ENCODE data around the gene SNAPC4.
"Not testable (repeated sequence)": the region's sequence is repeated elsewhere in the genome, so short reads cannot be mapped to it uniquely, and the experiment has no call there.

SNAPC4 gene

DNA sequence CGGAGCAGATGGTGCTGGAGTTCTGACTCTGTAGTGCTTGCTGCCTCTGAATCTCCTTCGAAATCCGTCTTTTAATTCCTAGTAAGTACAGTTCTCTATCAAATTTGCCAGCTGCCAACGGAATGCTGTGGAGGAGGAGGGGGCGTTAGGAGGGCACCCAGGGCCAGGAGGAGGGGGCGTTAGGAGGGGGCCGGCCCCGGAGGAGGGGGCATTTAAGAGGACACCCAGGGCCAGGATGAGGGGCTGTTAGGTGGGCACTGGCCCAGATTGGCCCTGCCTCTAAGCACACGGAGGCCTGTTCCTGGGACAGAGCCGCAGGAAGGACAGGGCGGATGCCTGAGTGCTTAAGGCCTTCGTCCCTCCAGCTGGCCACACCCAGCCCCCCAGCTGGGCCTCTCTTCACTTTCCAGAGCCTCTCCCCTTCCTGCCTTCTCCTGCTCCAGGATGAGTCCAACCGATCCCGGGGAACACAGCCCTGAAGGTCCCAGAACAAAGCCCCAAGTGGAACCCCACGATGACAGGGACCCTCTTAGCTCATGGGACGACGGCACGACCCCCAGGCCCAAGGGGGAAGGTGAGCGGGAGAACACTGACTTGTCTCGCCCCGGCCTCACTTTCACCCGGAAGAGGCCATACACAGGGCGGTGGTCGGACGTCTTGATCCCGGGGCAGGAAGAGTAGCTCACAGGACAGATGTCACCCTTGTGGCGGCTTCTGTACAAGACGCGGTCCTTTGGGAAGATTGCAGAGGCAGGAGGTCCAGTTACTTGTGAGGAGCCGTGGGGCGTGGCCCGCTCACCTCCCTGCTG lies 29.9 kb upstream of the SNAPC4 start:
- no peaks in the 10 kb centered on the region for H3K9me2 ChIP-seq (replicated peaks; ENCODE audit: control insufficient read depth, low read length)
- H3K36me3 ChIP-seq (ENCODE audit: control insufficient read depth, low read length): peaks cover 42% of the 10 kb centered on the region
- H3F3A ChIP-seq (ENCODE audit: control insufficient read depth, insufficient read depth): peaks cover 6% of the 10 kb centered on the region; the same call in 1 of the 2 replicates
- peaks cover 4% of the 10 kb centered on the region for H3K79me2 ChIP-seq (ENCODE audit: control insufficient read depth, low read length)
- H3K4me3 ChIP-seq (ENCODE audit: low read length): no peak overlapping the region
- no peak overlapping the region for H3K4me2 ChIP-seq (ENCODE audit: low read length)
- TF ChIP-seq EZH2phosphoT487 (IDR thresholded peaks at IDR 0.05; ENCODE audit: borderline replicate concordance, low read length): no peak
- TF ChIP-seq, protein P1, sequence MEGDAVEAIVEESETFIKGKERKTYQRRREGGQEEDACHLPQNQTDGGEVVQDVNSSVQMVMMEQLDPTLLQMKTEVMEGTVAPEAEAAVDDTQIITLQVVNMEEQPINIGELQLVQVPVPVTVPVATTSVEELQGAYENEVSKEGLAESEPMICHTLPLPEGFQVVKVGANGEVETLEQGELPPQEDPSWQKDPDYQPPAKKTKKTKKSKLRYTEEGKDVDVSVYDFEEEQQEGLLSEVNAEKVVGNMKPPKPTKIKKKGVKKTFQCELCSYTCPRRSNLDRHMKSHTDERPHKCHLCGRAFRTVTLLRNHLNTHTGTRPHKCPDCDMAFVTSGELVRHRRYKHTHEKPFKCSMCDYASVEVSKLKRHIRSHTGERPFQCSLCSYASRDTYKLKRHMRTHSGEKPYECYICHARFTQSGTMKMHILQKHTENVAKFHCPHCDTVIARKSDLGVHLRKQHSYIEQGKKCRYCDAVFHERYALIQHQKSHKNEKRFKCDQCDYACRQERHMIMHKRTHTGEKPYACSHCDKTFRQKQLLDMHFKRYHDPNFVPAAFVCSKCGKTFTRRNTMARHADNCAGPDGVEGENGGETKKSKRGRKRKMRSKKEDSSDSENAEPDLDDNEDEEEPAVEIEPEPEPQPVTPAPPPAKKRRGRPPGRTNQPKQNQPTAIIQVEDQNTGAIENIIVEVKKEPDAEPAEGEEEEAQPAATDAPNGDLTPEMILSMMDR (IDR thresholded peaks at IDR 0.05; ENCODE audit: low read depth, low read length, poor library complexity, severe bottlenecking): no peak
- H3K27me3 ChIP-seq (ENCODE audit: control insufficient read depth, low read length): no peaks in the 10 kb centered on the region
- H3K27ac ChIP-seq (ENCODE audit: low read depth, low read length): no peak overlapping the region
- H3K9me3 ChIP-seq (ENCODE audit: control insufficient read depth, insufficient read depth, low read length): no peaks in the 10 kb centered on the region
- no peaks in the 10 kb centered on the region for H3K4me1 ChIP-seq (ENCODE audit: control insufficient read depth, low read length)
- H4K20me1 ChIP-seq (ENCODE audit: control insufficient read depth, insufficient read depth, low read depth, low read length): no peaks in the 10 kb centered on the region

GRCh38 chr9:136429075-136429628 lies 29.2 kb upstream of the SNAPC4 start:
- Histone ChIP-seq H3K27me3 (ENCODE audit: control insufficient read depth, low read length) (no peaks in the 10 kb centered on the region), H3K4me1 (ENCODE audit: control insufficient read depth, low read length) (no peaks in the 10 kb centered on the region), H3K4me3 (ENCODE audit: low read length) (no peak overlapping the region), H3K79me2 (ENCODE audit: control insufficient read depth, low read length) (no peaks in the 10 kb centered on the region; the same call in none of the 2 replicates), H3K9me2 (replicated peaks; ENCODE audit: control insufficient read depth, low read length) (no peaks in the 10 kb centered on the region), H3K27ac (ENCODE audit: low read depth, low read length) (no peak overlapping the region), H4K20me1 (ENCODE audit: control insufficient read depth, insufficient read depth, low read depth, low read length) (no peaks in the 10 kb centered on the region), H3K4me2 (ENCODE audit: low read length) (no peak overlapping the region), H3F3A (ENCODE audit: control insufficient read depth, insufficient read depth) (peaks cover 6% of the 10 kb centered on the region; the same call in 1 of the 2 replicates), H3K9me3 (ENCODE audit: control insufficient read depth, insufficient read depth, low read length) (no peaks in the 10 kb centered on the region), H3K36me3 (ENCODE audit: control insufficient read depth, low read length) (peaks cover 45% of the 10 kb centered on the region)
- TF ChIP-seq EZH2phosphoT487 (IDR thresholded peaks at IDR 0.05; ENCODE audit: borderline replicate concordance, low read length): no peak
- TF ChIP-seq, protein P1 (IDR thresholded peaks at IDR 0.05; ENCODE audit: low read depth, low read length, poor library complexity, severe bottlenecking): no peak

DNA sequence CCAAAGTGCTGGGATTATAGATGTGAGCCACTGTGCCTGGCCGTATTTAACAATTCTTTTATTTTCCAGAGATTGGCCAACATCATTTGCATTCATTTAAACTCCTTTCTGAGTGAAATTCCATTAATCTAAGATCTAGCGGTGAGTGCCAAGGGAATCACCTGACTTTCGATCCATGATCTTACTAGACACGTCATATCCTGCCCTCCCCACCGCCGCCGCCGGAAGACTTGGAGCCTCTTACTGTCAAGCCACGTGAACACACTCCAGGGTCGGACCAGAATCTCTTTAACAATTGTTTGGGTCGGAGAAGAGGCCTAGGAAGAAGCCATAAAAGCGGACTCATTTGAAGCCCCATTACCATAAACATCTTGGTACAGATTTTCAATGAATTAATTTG lies 26.8 kb upstream of the SNAPC4 start:
- Histone ChIP-seq H4K20me1 (ENCODE audit: control insufficient read depth, insufficient read depth, low read depth, low read length) (no peaks in the 10 kb centered on the region), H3K4me1 (ENCODE audit: control insufficient read depth, low read length) (no peaks in the 10 kb centered on the region), H3K4me3 (ENCODE audit: low read length) (no peak overlapping the region), H3K27me3 (ENCODE audit: control insufficient read depth, low read length) (no peaks in the 10 kb centered on the region), H3K79me2 (ENCODE audit: control insufficient read depth, low read length) (no peaks in the 10 kb centered on the region; the same call in 1 of the 2 replicates), H3F3A (ENCODE audit: control insufficient read depth, insufficient read depth) (peaks cover 6% of the 10 kb centered on the region; the same call in 1 of the 2 replicates), H3K9me3 (ENCODE audit: control insufficient read depth, insufficient read depth, low read length) (no peaks in the 10 kb centered on the region), H3K27ac (ENCODE audit: low read depth, low read length) (no peak overlapping the region), H3K4me2 (ENCODE audit: low read length) (no peak overlapping the region), H3K9me2 (replicated peaks; ENCODE audit: control insufficient read depth, low read length) (no peaks in the 10 kb centered on the region), H3K36me3 (ENCODE audit: control insufficient read depth, low read length) (peaks cover 64% of the 10 kb centered on the region)
- TF ChIP-seq EZH2phosphoT487 (IDR thresholded peaks at IDR 0.05; ENCODE audit: borderline replicate concordance, low read length): no peak

GRCh38 chr9:136425367-136425766 lies 25.4 kb upstream of the SNAPC4 start:
- H3K4me3 ChIP-seq (ENCODE audit: low read length); H3F3A ChIP-seq (ENCODE audit: control insufficient read depth, insufficient read depth); H3K4me2 ChIP-seq (ENCODE audit: low read length); H3K27ac ChIP-seq (ENCODE audit: low read depth, low read length); H3K4me1 ChIP-seq (ENCODE audit: control insufficient read depth, low read length); H4K20me1 ChIP-seq (ENCODE audit: control insufficient read depth, insufficient read depth, low read depth, low read length); H3K27me3 ChIP-seq (ENCODE audit: control insufficient read depth, low read length); H3K9me3 ChIP-seq (ENCODE audit: control insufficient read depth, insufficient read depth, low read length); H3K79me2 ChIP-seq (ENCODE audit: control insufficient read depth, low read length); H3K9me2 ChIP-seq (replicated peaks; ENCODE audit: control insufficient read depth, low read length): not testable (repeated sequence)
- peaks cover 71% of the 10 kb centered on the region for H3K36me3 ChIP-seq (ENCODE audit: control insufficient read depth, low read length)

Data from DOHH2 (cell line).